HS-5 (cell line): ENCODE measurements around the gene CSHL1.
"Not testable (repeated sequence)": the region's sequence is repeated elsewhere in the genome, so short reads cannot be mapped to it uniquely, and the experiment has no call there.

Experiments
- DNase-seq: peaks from one replicate; pipeline ENCODE4 v3.0.0-alpha.2; 2012; ENCODE audit warnings: low read depth

The CSHL1 gene

GRCh38 chr17:63918789-63919305, 7.8 kb upstream of the CSHL1 start, which contains the start of gene GH1:
Gene GH1 (minus strand): TSS chr17:63918839. CDS start chr17:63918776, 63 bp downstream.
- DNase-seq, result not testable (repeated sequence)

- DNase-seq, result no peak
These were observed 7.2 kb upstream of the CSHL1 start for GRCh38 chr17:63918305-63918704.

- DNase-seq, result no peak
These were observed 6.6 kb upstream of the CSHL1 start for GRCh38 chr17:63917646-63918045.

- not testable (repeated sequence) for DNase-seq
These were observed 6.1 kb upstream of the CSHL1 start for GRCh38 chr17:63917206-63917605.

- no peak for DNase-seq
These were observed 5.6 kb upstream of the CSHL1 start for GRCh38 chr17:63916566-63917185.

GRCh38 chr17:63915753-63916152, 4.7 kb upstream of the CSHL1 start:
- not testable (repeated sequence) for DNase-seq

- no peak for DNase-seq
These were observed 3.4 kb upstream of the CSHL1 start for GRCh38 chr17:63914471-63914870.

- DNase-seq, result no peak
These were observed 621 bp upstream of the CSHL1 start for GRCh38 chr17:63911657-63912100.

- DNase-seq, result no peak
These were observed 962 bp downstream of the CSHL1 start for GRCh38 chr17:63910096-63910495.

- not testable (repeated sequence) for DNase-seq
These were observed 1.5 kb downstream of the CSHL1 start for GRCh38 chr17:63909586-63909985.

- DNase-seq, result not testable (repeated sequence)
These were observed 3.8 kb downstream of the CSHL1 start for GRCh38 chr17:63907161-63907778.

GRCh38 chr17:63904796-63905195, 6.3 kb downstream of the CSHL1 start:
- DNase-seq, result not testable (repeated sequence)

GRCh38 chr17:63903787-63904201, 7.3 kb downstream of the CSHL1 start:
- DNase-seq, result not testable (repeated sequence)

- DNase-seq, result not testable (repeated sequence)
These were observed 9.1 kb downstream of the CSHL1 start for GRCh38 chr17:63901971-63902370.

- DNase-seq, result not testable (repeated sequence)
These were observed 11.9 kb downstream of the CSHL1 start for GRCh38 chr17:63898899-63899798.

GRCh38 chr17:63896524-63897354, 14.3 kb downstream of the CSHL1 start, which contains the start of gene CSH1:
Gene CSH1 (minus strand): TSS chr17:63896574. CDS start chr17:63896511, 63 bp downstream.
- DNase-seq, result not testable (repeated sequence)

GRCh38 chr17:63894821-63895220, 16.2 kb downstream of the CSHL1 start:
- DNase-seq, result not testable (repeated sequence)

GRCh38 chr17:63894021-63894420, 17.0 kb downstream of the CSHL1 start:
- DNase-seq, result not testable (repeated sequence)

GRCh38 chr17:63892316-63893037, 18.6 kb downstream of the CSHL1 start:
- not testable (repeated sequence) for DNase-seq

- not testable (repeated sequence) for DNase-seq
These were observed 21.8 kb downstream of the CSHL1 start for GRCh38 chr17:63889026-63889848.
